Measurements from ENCODE around the gene MACROD2. TPM values are rescaled to one million over a fixed set of nuclear protein-coding genes. Genes with fewer than 3 reads are reported as not detected.

The MACROD2 gene
- total RNA-seq, 1 experiment from 2014 or later = 1.6 TPM

DNA sequence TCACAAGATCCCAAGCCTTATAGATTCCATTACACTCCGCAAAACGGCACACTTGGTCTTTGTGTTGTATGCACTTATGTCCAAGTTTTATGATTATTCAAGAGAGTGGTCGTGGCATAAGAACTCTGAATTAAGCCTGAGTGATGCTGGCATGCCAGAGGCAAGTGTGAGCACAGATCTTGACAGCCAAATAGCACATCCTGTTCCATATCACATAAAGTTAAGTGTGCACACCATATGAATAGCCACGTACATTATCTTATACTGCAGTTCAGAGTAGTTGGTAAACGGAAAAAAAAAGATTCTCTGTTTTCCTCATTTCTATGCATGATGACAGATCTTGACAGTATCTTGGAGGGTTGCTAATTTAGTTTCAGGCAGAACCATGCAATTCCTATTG is 1069.4 kb downstream of the MACROD2 start:
- no peaks in the 10 kb centered on the region for H3K36me3 Mint-ChIP-seq (ENCODE audit: insufficient read depth in 1 of 3, low read depth in 3 of 3)
- Histone ChIP-seq H2BK12ac (ENCODE audit: insufficient read length, low read depth, low read length) (no peak overlapping the region), H2BK5ac (ENCODE audit: insufficient read length, low read length) (no peak overlapping the region), H4K91ac (ENCODE audit: insufficient read length, low read depth, low read length) (no peak overlapping the region), H2AFZ (ENCODE audit: low read length) (no peak overlapping the region), H3K4me1 (ENCODE audit: insufficient read depth, low read length) (peaks cover 4% of the 10 kb centered on the region; the same call in 1 of the 2 replicates), H3K56ac (ENCODE audit: insufficient read length, low read depth, low read length) (no peak overlapping the region), H3K23me2 (ENCODE audit: insufficient read length, low read depth, low read length, poor library complexity, severe bottlenecking) (no peaks in the 10 kb centered on the region), H3K14ac (ENCODE audit: insufficient read depth, low read length) (no peak overlapping the region), H3K79me1 (ENCODE audit: insufficient read depth, low read depth, low read length, poor library complexity, severe bottlenecking) (no peaks in the 10 kb centered on the region), H3K18ac (ENCODE audit: insufficient read length, low read depth, low read length) (no peak overlapping the region), H3K9me3 (ENCODE audit: control insufficient read depth, low read depth, low read length) (no peaks in the 10 kb centered on the region), H2BK20ac (ENCODE audit: low read depth, low read length, poor library complexity, severe bottlenecking) (no peak overlapping the region), H4K8ac (replicated peaks; ENCODE audit: insufficient read length, low read depth, low read length) (no peak overlapping the region), H3K27ac (ENCODE audit: insufficient read length, low read depth, low read length) (no peak overlapping the region), H3K9ac (ENCODE audit: extremely low read depth, insufficient read length, low read length) (no peak overlapping the region), H3K4ac (ENCODE audit: low read depth, low read length) (no peak overlapping the region), H2BK15ac (ENCODE audit: low read depth, low read length) (no peak overlapping the region), H2AK5ac (ENCODE audit: insufficient read length, low read length) (no peak overlapping the region), H3K4me2 (ENCODE audit: insufficient read depth, insufficient read length, low read length) (no peak overlapping the region), H4K20me1 (ENCODE audit: control insufficient read depth, insufficient read depth, insufficient read length) (no peaks in the 10 kb centered on the region), H3T11ph (ENCODE audit: low read length) (no peak overlapping the region), H3K79me2 (ENCODE audit: insufficient read depth, low read length) (no peaks in the 10 kb centered on the region), H3K27me3 (ENCODE audit: insufficient read depth, low read length) (no peaks in the 10 kb centered on the region), H3K23ac (ENCODE audit: insufficient read length, low read depth, low read length) (no peak overlapping the region), H2BK120ac (ENCODE audit: low read depth, low read length, poor library complexity, severe bottlenecking) (no peak overlapping the region), H4K5ac (ENCODE audit: insufficient read length, low read depth, low read length) (no peak overlapping the region)
- WGBS (ENCODE audit: extremely low coverage, insufficient read length, low lambda C conversion rate) = no CpG with 5 or more reads among the region's 5 CpGs
- H3K4me3 Mint-ChIP-seq = no peak overlapping the region
- no peak for DNase-seq
- H3K27ac Mint-ChIP-seq = no peak overlapping the region
- peaks cover 27 to 31% of the 10 kb centered on the region in 2 experiments for H3K4me1 Mint-ChIP-seq
- no peak for TF ChIP-seq CTCF (conservative IDR thresholded peaks at IDR 0.05)
- no peaks in the 10 kb centered on the region; a peak in 1 of 5 replicates for H3K9me3 Mint-ChIP-seq
- no peaks in the 10 kb centered on the region for H3K27me3 Mint-ChIP-seq (ENCODE audit: low read depth)

Measured in H9 (cell line).